NCI-H2171 treated with DMSO at 0.1 percent for 48 hours (cell line): ENCODE measurements around the gene ZNF320.
"Not testable (repeated sequence)": the region's sequence is repeated elsewhere in the genome, so short reads cannot be mapped to it uniquely, and the experiment has no call there.

Experiments used
- DNase-seq: peaks from one replicate; lab custom pipeline; 2025; lab: John Stamatoyannopoulos, UW

The ZNF320 gene

DNA sequence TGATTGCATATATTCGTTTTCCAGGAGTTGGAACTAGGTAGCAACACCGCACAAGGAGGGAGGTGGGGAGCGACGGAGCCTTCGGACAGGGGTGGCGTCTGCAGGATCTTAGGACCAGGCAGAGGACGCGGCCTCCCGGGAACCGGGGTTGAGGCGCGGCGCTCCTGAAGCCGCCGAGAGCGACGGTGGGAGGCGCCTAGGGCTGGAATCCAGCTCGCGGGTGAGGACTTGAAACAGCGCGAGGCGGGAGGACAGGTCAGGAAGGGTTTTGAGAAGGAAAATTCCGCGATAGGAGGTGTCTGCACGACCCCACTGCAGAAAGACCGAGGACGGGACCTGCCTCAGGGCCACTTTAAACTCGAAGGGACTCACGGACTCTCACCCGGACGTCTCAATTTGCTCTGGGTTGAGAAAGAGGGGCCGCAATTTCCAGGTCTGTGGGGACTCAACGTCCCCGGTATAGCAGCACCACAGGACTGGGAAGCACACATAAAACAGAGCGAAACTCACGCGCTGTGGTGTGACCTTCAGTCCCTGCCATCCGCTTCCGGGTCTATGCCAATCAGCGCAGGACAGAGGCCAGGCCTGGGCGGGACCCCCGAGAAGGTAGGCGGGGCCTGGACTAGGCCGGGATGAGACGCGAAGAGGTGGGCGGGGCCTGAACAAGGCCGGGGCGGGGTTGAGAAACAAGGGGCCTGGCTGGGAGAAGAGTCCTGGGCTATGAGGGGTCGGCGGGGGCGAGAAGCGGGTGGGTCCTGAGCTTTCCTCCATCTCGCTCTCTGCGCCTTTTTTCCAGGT lies at the start of gene ZNF320:
Gene ZNF320 (minus strand): TSS at position 498 of the 798 bp plus-strand sequence. CDS start 7,380 bp downstream, outside the sequence.
- DNase-seq = peak; percentile 56

DNA sequence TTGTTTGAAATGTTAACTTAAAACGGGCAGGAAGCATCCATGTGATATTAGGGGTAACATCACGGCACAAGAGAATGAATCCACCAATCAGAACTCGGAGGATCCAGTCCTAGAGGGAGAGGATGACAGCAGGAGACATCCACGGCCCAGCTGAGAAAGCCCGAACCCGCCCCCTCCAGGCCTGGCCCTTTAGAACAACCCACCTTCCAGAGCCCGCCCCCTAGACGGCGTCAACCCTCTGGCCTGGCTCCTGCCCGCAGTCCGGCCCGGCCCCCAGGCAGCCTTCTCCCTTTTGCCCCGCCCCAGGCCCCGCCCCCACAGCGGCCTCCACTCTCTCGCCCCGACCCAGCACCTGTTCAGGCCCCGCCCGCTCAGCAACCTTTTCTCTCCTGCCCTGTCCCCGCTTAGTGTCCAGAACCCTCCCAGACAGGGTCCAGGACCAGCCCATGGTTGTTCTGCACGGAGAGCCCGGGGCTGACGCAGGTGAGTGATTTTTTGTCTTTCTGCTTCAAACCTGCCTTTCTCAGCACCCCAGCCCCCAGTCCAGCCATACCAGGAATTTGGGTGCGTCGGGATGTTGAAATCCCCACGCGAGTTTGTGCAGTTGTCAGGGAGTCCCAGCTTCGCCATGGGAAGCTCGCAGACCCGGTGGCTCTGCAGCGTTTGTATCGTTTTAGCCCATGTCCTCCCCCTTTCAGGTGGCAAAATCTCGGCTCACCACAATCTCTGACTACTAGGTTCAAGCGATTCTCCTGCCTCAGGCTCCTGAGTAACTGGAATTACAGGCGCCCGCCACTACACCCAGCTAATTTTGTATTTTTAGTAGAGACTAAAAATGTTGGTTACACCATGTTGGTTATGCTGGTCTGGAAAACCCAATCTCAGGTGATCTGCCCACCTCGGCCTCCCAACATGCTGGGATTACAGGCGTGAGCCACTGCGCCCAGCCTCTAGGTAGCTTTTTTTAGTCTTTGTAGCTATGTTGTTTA lies 49.2 kb upstream of the ZNF320 start:
- DNase-seq = no peak

DNA sequence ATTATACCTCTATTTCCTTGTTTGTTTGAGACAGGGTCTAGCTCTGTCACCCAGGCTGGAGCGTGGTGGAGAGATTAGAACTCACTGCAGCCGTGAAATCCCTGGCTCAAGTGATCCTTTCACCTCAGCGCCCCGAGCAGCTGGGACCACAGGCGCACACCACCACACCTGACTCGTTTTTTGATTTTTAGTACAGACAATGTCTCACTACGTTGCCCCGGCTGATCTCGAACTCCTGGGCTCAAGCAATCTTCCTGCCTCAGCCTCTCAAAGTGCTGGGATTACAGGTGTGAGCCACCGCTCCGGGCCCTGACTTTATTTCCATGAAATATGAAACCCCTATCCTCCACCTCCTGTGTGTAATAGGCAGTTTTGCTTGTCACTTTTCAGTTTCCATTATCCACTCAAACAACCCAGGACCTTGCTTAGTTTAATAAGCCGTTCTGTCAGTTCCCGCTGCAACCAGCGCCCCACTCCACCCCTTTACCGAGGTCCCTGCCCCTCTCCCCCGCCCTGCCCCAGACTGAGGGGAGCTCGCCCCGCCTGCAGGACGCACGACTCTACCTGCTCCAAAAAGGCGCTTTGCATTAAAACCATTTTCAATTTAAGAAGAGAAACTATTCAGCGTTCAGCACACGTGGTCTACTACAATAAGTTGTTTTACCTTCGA lies 48.4 kb upstream of the ZNF320 start:
- DNase-seq = no peak

DNA sequence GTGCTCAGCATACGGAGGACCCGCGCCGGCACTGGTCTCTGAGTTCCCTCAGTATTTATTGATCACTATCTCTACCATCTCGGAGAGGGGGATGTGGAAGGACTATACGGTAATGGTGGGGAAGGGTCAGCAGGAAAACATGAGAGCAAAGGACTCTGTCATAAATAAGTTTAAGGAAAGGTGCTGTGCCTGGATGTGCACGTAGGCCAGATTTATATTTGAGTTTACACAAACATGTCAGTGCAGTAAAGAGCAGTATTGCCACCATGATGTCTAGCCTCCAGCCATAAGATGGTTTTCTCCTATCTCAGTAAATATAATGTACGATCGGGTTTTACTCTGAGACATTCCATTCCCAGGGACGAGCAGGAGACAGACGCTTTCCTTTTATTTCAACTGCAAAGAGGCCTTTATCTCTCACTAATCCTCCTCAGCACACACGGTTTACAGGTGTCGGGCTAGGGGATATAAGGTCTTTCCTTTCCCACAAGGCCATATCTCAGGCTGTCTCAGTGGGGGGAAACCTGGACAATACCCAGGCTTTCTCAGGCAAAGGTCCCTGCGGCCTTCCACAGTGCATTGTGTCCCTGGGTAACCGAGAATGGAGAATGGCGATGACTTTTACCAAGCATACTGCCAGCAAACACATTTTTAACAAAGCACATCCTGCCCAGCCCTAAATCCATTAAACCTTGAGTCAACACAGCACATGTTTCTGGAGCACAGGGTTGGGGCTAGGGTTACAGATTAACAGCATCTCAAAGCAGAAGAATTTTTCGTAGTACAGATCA lies 47.5 kb upstream of the ZNF320 start:
- DNase-seq = not testable (repeated sequence)

DNA sequence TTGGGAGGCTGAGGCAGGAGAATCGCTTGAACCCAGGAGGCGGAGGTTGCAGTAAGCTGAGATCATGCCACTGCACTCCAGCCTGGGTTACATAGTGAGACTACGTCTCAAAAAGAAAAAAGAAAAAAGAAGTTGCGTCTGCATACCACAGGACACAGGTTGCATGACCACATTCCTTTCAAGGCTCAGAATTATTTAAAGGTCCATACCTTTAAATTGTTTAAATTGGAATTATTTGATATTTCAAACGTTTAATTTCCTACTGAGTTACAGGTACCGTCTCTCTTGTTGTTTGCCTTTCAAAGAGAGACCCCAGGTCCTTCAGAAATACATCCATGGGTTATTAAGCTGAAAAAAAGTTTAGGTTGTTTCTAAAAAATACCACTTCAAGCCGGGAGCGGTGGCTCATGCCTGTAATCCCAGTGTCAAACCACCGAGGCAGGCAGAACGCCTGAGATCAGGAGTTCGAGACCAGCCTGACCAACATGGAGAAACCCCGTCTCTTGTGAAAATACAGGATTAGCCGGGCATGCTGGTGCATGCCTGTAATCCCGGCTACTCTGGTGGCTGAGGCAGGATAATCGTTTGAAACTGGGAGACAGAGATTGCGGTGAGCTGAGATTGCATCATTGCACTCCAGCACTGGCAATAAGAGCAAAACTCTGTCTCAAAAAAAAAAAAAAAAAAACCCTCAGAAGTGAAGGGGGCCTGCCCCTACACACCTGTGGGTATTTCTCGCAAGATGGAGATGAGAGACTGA lies 46.6 kb upstream of the ZNF320 start:
- DNase-seq = no peak

DNA sequence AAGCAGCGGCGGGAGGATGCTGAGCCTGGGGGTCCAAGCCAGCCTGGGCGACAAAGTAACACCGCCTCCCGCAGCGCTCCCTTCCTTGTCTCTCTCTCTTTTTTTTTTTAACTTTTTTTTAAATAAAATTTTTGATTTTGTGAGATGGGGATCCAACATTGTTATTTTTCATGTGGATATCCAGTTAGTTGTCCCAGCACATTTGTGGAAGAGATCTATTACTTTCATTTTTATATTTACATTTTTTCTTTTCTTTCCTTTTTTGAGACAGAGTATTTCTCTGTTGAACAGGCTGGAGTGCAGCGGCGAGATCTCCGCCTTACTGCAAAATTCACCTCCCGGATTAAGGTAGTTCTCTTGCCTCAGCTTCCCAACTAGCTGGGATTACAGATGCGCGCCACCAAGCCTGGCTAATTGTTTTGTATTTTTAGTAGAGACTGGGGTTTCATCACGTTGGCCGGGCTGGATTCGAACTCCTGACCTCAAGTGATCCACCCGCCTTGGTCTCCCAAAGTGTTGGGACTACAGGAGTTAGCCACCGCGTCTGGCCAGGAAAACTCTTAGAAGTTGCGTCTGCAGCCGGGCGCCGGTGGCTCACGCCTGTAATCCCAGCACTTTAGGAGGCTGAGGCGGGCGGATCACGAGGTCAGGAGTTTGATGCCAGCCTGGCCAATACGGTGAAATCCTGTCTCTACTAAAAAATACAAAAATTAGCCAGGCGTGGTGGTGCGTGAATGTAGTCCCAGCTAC lies 45.9 kb upstream of the ZNF320 start:
- no peak for DNase-seq

DNA sequence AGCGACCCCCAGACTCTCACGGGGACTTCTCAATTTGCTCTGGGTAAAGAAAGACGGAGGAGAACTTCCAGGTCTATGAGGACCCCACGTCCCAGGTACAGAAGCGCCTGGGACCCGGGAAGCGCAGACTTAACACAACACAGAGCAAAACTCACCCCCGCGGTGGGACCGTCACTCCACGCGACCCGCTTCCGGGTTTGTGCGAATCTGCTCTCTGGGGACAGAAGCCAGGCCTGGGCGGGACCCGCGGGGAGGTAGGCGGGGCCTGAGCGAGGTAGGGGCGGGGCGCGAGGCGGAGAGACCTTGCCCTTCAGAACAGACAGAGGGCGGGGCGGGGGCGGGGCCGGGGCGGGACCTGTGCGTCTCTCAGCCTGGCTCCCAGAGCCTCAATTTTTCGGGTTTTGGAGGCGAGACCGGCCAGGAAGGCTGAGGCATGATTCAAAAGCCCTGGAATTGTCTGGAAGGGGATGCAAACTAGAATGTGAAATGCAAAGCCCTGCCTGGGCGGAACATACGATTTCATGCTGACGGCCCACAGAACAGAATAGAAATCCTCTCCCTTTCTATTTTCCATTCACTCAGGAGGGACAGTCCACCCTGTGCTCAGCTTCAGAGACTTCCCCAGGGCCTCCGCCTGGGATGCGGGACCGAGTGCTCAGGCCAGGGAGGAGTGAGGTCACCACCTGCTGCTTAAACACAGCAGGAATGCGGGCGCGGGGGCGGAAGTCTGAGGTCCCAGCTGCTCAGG lies 45.1 kb upstream of the ZNF320 start:
- DNase-seq = peak; percentile 35

DNA sequence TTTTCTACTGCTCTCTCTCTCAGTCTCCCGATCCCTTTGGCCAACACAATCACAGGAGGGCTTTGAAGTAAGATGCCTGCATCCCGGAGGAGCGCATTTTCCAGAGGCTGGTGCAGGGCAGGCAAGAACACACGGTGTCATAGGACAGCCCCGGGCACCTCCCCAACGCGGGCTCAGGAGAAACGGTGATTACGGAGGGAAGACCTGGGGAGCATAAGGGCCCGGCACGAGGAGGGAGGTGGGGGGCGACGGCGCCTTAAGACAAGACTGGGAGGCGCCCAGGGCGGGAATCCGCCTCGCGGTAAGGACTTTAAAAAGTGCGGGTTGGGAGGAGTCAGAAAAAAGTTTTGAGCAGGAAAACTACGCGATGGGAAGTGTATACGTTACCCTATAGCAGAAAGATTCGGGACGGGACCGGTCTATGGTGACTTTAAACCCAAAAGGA lies 44.5 kb upstream of the ZNF320 start:
- DNase-seq = peak; percentile 23

DNA sequence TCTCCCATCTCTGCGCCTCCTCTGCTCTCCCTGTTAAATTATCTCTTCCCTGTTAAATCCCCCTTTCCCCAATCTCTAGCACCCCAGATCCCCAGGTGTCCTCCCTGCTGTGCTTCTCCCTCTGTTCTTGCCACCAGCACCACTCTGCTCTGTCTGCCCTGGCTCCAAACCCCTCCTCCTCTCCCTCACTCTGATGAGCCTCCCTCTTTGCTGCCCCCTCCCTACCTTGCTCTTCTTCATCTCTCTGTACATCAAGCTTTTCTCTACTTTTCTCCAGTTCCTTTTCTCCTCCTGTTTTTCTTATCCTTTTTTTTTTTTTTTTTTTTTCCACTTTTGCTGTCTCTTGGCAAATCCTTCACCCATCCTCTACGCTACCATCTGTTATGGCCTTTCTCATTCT lies 44.1 kb upstream of the ZNF320 start:
- DNase-seq = not testable (repeated sequence)

DNA sequence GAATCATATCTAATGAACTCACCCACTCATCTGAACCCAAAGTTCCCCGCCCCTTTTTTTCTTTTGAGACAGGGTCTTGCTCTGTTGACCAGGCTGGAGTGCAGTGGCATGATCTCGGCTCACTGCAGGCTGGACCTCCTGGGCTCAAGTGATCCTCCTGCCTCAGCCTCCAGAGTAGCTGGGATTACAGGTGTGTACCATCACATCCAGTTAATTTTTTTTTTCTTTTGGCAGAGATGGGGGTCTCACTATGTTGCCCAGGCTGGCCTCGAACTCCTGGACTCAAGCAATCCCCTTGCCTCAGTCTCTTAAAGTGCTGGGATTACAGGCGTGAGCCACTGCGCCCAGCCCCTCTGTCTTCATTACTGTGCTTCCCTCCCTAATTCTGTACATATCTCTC lies 43.5 kb upstream of the ZNF320 start:
- not testable (repeated sequence) for DNase-seq

DNA sequence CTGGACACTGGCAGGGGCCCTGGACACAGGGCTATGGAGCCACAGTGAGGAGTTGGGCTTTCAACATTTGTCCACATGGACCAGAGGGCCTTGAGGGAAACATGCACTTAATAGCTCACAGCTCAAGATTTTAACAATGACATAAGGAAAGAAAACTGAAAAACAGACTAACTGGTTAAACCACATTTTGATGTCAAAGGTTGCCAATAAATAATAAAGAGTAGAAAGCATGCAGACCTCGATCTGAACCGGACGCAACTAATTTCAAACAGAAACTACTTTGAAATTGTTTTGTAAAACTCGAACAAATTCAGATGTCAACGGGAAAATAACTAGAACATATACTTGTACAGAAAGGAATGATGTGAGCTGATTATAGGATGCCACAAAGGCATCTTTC lies 41.3 kb upstream of the ZNF320 start:
- DNase-seq = no peak

DNA sequence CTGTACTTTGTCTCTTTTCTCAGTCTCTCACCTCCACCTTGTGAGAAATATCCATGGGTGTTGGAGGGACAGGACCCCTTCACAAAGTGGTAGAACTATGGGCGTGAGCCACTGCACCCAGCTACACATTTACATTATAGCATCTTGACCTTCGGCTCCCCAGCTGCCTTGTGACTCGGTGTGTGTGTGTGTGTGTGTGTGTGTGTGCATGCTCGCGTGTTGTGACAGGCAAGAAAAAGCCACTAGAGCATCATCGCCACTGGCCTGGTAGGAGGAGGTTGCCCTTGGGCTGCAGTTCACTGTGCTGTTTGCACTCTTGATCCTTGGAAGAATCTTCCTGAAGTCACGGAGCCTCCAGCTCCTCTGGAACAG lies 39.5 kb upstream of the ZNF320 start:
- DNase-seq = no peak

DNA sequence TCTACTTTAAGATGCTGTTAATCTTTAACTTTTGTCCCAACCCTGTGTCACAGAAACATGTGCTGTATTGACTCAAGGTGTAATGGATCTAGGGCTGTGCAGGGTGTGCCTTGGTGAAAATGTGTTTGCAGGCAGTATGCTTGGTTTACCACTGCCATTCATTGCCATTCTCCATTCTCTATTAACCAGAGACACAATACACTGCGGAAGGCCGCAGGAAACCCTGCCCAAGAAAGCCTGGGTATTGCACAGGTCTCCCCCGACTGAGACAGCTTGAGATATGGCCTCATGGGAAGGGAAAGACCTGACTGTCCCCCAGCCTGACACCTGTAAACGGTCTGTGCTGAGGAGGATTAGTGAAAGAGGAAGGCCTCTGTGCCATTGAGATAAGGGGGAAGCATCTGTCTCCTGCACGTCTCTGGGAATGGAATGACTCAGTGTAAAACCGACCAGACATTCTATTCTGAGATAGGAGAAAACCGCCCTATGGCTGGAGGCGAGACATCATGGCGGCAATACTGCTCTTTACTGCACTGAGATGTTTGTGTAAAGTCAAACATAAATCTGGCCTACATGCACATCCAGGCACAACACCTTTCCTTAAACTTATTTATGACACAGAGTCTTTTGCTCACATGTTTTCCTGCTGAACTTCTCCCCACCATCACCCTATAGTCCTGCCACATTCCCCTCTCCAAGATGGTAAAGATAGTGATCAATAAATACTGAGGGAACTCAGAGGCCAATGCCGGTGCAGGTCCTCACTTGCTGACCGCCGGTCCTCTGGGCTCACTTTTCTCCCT lies 38.9 kb upstream of the ZNF320 start:
- DNase-seq = no peak

DNA sequence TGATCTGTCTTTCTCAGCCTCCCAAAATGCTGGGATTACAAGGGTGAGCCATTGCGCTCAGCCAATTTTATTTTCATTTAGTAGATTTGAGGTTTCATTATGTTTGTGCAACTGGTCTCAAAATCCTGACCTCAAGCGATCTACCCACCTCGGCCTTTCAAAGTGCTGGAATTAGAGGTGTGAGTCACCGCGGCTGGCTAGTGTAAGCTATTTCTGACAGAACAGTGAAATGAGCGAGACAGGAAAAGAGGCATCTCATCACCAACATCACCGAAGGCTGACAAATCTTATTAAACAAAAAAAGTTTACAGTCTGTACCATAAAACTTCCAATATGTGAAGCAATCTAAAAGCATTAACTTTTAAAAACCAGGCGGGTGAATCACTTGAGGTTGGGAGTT lies 38.0 kb upstream of the ZNF320 start:
- DNase-seq = no peak

DNA sequence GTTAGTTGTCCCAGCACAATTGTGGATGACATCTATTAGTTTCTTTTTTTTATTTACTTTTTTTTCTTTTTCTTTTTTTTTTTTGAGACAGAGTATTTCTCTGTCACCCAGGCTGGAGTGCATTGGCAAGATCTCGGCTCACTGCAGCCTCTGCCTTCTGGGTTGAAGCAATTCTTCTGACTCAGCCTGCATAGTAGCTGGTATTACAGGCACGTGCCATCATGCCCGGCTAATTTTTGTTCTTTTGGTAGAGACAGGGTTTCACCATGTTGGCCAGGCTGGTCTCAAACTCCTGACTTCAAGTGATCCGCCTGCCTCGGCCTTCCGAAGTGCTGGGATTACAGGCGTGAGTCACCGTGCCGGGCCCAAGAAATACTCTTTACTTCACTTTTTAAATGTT lies 27.2 kb upstream of the ZNF320 start:
- not testable (repeated sequence) for DNase-seq

DNA sequence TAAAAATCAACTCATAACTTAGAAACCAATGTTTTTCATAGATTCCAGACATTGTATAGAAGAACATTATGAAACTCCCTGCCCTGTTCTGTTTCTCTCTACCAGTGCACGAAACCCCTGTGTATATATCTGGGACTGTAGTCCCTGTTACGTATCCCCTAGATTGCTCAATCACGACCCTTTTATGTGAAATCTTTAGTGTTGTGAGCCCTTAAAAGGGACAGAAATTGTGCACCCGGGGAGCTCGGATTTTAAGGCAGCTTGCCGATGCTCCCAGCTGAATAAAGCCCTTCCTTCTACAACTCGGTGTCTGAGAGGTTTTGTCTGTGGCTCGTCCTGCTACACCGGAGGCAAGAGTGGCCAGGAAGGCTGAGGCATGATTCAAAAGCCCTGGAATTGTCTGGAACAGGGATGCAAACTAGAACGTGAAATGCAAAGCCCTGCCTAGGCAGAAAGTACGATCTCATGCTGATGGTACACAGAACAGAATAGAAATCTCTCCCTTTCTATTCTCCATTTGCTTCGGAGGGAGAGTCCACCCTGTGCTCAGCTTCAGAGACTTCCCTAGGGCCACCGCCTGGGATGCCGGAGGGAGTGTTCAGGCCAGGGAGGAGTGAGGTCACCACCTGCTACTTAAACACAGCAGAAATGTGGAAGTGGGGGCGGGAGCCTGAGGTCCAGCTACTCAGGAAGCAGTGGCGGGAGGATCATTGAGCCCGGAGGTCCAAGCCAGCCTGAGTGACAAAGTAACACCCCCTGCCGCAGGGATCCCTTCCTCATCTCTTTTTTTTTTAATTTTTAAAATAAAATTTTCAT lies 26.6 kb upstream of the ZNF320 start:
- DNase-seq = no peak
